ENCODE results near the gene ECM2. TPM values are rescaled to one million over a fixed set of nuclear protein-coding genes. Genes with fewer than 3 reads are reported as not detected.

Gene ECM2
- total RNA-seq, 1 donor from 2014 or later, result 0.26 TPM

DNA sequence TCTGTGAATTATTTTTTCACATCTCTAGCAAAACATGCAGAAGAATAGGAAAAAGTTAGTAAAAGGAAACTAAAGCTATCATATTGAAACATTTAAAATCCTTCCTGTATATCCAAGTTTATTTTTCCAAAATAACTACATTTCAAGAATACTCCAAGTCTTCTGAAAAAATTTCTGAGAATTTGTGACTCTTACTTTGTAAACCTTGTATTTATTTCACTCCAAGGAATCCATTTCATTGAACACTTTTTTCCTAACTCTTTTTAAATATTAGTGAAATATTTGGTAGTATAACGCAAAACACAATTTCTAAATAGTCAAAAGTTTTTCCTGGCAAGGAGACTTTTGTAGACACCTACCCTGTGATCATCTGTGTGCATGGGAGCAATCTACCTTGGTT is 19.3 kb downstream of the ECM2 start:
- no peak overlapping the region for H3K4me3 ChIP-seq (ENCODE audit: low read depth, low read length)
- FAIRE-seq, result no peak
- H3K27me3 ChIP-seq (ENCODE audit: control insufficient read depth, insufficient read depth, low read length), result no peaks in the 10 kb centered on the region
- no peaks in the 10 kb centered on the region for H3K36me3 ChIP-seq (ENCODE audit: control insufficient read depth, insufficient read depth, low read length)
- no peak for DNase-seq (ENCODE audit: low read depth)
- TF ChIP-seq, protein P1, sequence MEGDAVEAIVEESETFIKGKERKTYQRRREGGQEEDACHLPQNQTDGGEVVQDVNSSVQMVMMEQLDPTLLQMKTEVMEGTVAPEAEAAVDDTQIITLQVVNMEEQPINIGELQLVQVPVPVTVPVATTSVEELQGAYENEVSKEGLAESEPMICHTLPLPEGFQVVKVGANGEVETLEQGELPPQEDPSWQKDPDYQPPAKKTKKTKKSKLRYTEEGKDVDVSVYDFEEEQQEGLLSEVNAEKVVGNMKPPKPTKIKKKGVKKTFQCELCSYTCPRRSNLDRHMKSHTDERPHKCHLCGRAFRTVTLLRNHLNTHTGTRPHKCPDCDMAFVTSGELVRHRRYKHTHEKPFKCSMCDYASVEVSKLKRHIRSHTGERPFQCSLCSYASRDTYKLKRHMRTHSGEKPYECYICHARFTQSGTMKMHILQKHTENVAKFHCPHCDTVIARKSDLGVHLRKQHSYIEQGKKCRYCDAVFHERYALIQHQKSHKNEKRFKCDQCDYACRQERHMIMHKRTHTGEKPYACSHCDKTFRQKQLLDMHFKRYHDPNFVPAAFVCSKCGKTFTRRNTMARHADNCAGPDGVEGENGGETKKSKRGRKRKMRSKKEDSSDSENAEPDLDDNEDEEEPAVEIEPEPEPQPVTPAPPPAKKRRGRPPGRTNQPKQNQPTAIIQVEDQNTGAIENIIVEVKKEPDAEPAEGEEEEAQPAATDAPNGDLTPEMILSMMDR (IDR thresholded peaks at IDR 0.05; ENCODE audit: insufficient read depth, low read length, severe bottlenecking), result no peak

DNA sequence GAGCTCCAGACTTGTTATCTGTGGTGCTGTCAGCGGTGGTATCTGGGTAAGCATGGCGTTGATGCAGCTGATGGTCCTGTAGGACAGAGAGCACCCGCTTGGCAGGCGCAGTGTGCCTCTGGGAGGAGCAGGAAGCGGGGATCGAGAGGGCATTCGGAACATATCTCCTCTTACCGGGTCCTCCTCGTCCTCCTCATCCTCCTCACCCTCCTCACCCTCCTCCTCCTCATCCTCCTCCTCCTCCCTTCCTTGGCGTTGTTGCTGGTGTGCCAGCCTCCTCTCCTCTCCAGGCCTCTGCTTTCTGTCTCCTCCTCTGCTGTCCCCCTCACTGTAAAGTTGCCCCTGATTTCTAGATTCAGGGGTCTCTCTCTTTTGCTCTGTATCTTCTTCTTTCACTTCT is 21.2 kb downstream of the ECM2 start:
- H3K27me3 ChIP-seq (ENCODE audit: control insufficient read depth, insufficient read depth, low read length), result no peaks in the 10 kb centered on the region
- DNase-seq (ENCODE audit: low read depth) (no peak), FAIRE-seq (no peak)

DNA sequence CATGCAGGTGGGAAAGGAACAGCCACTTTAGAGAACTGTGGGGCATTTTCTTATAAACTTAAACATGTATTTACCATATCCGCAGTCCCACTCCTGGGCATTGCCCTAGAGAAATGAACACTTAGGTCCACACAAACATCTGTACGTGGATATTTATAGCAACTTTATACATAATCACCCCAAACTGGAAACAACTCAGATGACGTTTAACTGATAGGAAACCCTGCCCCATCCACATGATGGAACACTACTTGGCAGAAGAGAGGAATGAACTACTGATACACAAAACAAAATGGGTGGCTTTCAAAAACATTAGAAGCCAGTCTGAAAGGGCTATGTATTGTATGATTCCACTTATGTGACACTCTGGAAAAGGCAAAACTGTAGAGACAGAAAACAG is 22.4 kb downstream of the ECM2 start:
- H3K4me3 ChIP-seq (ENCODE audit: low read depth, low read length), result no peak overlapping the region
- FAIRE-seq (no peak), DNase-seq (ENCODE audit: low read depth) (no peak)
- no peaks in the 10 kb centered on the region for H3K36me3 ChIP-seq (ENCODE audit: control insufficient read depth, insufficient read depth, low read length)
- TF ChIP-seq, protein P1 (IDR thresholded peaks at IDR 0.05; ENCODE audit: insufficient read depth, low read length, severe bottlenecking), result no peak
- H3K27me3 ChIP-seq (ENCODE audit: control insufficient read depth, insufficient read depth, low read length), result no peaks in the 10 kb centered on the region

More for the DNA sequence above, 21.2 kb downstream of the ECM2 start:
- Histone ChIP-seq H3K36me3 (ENCODE audit: control insufficient read depth, insufficient read depth, low read length) (no peaks in the 10 kb centered on the region), H3K4me3 (ENCODE audit: low read depth, low read length) (no peak overlapping the region)
- TF ChIP-seq, protein P1 (IDR thresholded peaks at IDR 0.05; ENCODE audit: insufficient read depth, low read length, severe bottlenecking), result no peak

DNA sequence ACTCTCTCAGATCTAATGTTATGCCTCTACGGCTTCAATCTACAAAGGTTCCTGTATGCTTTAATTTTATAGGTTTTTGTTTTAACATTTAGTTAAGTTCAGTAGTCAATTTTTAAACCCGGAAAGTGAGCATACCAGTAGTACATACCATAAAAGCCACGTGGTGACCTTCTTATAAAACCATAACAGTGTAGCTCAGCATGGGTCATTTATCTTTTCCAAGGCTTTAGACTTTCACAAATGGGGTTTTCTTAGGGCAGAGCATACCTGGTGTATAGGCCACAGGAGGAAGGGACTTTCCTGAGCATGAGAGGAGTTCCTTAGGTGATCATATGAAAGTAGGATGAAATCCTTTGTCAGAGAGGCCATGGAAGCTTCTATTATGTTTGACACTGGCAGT is 23.2 kb downstream of the ECM2 start:
- TF ChIP-seq, protein P1 (IDR thresholded peaks at IDR 0.05; ENCODE audit: insufficient read depth, low read length, severe bottlenecking), result no peak
- no peak for DNase-seq (ENCODE audit: low read depth)
- H3K36me3 ChIP-seq (ENCODE audit: control insufficient read depth, insufficient read depth, low read length), result no peaks in the 10 kb centered on the region
- no peaks in the 10 kb centered on the region for H3K27me3 ChIP-seq (ENCODE audit: control insufficient read depth, insufficient read depth, low read length)
- no peak for FAIRE-seq
- no peak overlapping the region for H3K4me3 ChIP-seq (ENCODE audit: low read depth, low read length)

DNA sequence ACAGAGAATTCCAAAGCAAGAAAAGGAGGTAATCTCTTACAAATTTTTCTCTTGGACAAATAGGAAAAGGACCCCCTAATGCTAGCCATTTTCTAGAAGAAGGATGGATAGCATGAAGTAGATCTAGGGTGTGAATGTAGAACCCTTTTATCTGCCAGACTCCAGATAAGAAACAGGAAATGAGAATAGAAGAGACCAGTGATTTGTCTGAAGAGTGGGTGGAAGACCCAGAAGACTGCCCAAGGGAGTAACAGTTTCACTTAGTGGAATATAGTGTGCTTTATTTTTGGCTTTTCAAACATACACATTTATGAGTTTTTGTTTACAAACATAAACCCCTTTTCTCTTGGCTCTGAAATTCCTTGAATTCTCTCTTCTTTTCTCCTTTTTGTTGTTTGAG is 25.0 kb downstream of the ECM2 start:
- no peak overlapping the region for H3K4me3 ChIP-seq (ENCODE audit: low read depth, low read length)
- FAIRE-seq, result no peak
- H3K36me3 ChIP-seq (ENCODE audit: control insufficient read depth, insufficient read depth, low read length), result no peaks in the 10 kb centered on the region
- H3K27me3 ChIP-seq (ENCODE audit: control insufficient read depth, insufficient read depth, low read length), result no peaks in the 10 kb centered on the region
- TF ChIP-seq, protein P1 (IDR thresholded peaks at IDR 0.05; ENCODE audit: insufficient read depth, low read length, severe bottlenecking), result no peak
- no peak for DNase-seq (ENCODE audit: low read depth)

DNA sequence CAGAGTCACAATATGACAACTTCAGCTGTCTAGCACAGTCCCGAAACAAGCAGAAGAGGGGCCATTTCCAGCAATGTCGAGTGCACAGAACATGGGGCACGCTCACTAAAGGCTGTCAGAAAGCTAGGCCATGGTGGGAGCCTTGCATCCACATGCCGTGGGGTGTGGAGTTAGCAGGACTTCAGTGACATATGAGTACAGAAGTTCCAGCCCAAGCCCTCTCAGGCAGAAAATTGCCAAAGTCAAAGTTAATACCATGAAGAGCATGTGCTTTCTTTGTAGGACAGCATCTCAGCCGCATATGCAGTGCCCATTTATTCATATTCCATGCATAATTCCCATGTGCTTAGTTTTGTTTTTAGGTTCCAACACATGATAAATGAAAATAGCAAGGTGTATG is 26.7 kb downstream of the ECM2 start:
- Histone ChIP-seq H3K36me3 (ENCODE audit: control insufficient read depth, insufficient read depth, low read length) (no peaks in the 10 kb centered on the region), H3K27me3 (ENCODE audit: control insufficient read depth, insufficient read depth, low read length) (no peaks in the 10 kb centered on the region), H3K4me3 (ENCODE audit: low read depth, low read length) (no peak overlapping the region)
- no peak for FAIRE-seq
- no peak for DNase-seq (ENCODE audit: low read depth)
- TF ChIP-seq, protein P1 (IDR thresholded peaks at IDR 0.05; ENCODE audit: insufficient read depth, low read length, severe bottlenecking), result no peak

Measured in bronchial epithelial cell (primary cell).